GM13976 (cell line): ENCODE data around the gene STX18.
"Not testable (repeated sequence)": the region's sequence is repeated elsewhere in the genome, so short reads cannot be mapped to it uniquely, and the experiment has no call there.

Experiments used
- DNase-seq: peaks from one replicate; pipeline ENCODE4 v3.0.0; 2012; ENCODE audit warnings: low spot score
- in situ Hi-C: fragments of 300-500 bp; cut with MboI; formaldehyde crosslinking; loops from one replicate; pipeline ENCODE4 v1.12.0; 2022; ENCODE audit warnings: low sequenced_read_pairs, mixed read lengths, inconsistent platforms; ENCODE audit not compliant: unreplicated experiment
- TF ChIP-seq, protein P1 (sequence below): IDR thresholded peaks from 2 replicates; pipeline ENCODE4 v1.5.1; 2012; ENCODE audit warnings: borderline replicate concordance, mild to moderate bottlenecking; ENCODE audit not compliant: insufficient read depth; ENCODE audit errors: extremely low read depth, missing control alignments, control extremely low read depth

Gene STX18

GRCh38 chr4:4425119-4425690, 116.6 kb downstream of the STX18 start:
- DNase-seq: no peak
- TF ChIP-seq, protein P1, sequence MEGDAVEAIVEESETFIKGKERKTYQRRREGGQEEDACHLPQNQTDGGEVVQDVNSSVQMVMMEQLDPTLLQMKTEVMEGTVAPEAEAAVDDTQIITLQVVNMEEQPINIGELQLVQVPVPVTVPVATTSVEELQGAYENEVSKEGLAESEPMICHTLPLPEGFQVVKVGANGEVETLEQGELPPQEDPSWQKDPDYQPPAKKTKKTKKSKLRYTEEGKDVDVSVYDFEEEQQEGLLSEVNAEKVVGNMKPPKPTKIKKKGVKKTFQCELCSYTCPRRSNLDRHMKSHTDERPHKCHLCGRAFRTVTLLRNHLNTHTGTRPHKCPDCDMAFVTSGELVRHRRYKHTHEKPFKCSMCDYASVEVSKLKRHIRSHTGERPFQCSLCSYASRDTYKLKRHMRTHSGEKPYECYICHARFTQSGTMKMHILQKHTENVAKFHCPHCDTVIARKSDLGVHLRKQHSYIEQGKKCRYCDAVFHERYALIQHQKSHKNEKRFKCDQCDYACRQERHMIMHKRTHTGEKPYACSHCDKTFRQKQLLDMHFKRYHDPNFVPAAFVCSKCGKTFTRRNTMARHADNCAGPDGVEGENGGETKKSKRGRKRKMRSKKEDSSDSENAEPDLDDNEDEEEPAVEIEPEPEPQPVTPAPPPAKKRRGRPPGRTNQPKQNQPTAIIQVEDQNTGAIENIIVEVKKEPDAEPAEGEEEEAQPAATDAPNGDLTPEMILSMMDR: no peak
- in situ Hi-C loops: no loop called here

DNA sequence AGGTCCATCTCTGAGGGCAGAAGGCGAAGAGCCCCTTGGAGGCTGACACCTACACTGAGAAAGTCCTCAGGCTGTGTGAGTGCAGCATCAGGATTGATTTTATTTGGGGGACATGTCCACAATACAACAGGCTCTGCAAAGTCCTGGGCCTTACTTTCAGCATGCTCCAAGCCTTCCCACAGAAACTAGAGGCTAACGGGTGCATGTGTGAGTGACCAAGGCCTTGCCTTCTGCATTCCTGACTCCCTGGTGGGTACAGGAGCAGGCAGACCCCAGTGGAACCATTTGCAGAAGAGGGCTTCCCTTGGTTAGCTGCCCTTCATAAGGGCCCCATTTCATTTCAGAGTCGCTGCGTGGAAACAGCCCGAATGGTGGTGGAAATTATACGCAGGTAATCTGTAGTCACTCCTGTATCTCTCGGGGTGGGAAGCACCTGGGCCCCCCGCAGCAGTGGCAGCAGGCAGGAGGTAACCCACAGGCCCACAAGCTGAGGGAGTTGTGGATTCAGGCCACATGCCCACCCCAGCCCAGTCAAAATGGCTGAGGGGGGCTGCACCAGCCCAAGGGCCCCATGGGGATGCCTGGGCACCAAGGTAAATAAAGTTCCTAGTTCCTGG, 117.2 kb downstream of the STX18 start:
- TF ChIP-seq, protein P1: no peak
- no peak for DNase-seq
- in situ Hi-C loops: no loop called here

DNA sequence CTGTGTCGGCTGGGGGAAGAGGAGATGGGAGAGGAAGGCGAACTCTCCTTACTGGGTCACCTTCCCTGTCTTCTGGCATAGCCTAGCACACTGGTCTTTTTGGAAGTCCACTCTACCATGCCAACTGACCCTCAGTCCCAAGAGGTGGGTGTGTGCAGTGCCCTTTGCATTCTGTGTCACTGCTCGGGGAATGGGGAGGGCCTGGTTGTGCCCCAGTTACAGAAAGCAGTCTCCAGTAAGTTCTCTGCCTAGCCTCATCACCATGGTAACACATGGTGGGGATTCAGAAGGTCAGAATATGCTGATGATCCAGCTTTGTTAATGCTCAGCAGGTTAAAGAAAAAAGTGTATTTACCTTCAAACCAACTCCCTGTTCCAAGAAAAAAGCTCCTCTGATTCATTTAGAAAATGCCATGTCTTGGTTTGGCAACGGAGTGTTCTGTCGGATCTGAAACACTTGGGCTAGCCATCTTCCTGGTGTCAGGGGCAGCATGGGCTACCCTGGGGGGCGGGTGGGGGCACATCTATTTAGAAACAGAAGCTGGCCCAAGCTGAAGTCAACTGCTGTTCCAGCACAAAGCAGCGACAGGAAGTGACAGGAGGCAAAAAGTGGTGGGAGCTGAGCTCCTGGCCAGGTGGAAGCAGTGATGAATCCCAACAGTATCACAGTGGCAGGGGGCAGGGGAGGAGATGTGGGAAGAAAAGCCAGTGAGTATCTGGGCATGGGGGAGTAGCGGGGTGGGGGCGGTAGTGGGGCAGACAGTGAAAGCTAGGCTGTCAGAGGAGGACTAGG, 117.9 kb downstream of the STX18 start:
- in situ Hi-C loops: no loop called here
- TF ChIP-seq, protein P1: no peak
- DNase-seq: no peak

DNA sequence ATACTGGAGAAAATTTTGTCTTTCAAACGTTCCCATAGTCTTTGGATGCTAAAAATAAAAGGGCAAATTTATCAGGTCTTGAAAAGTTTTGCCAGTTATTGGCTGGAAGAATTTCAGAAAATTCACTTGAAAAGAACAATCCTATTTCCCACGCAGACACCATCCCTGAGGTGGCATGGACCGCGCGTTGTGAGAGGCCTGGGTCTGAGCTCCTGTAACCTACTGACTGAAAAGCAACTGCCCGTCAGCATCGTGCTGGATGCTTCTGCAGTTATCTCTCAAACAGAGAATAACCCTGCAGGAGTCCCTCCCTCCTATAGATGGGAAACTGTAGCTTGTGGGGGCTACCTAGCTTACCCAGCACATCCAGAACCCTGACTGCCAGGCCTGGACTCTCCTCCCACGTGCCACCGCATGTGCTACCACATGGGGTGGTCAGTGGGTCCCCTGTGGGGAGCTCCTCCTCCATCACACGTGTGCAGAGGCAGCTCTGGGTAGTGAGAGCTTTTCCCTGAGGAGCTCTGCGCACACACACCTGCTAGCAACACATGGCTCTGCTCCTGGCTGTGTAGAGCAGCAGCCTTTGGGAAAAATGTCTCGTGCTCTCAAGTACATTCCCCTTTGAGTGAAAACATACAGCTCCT, 118.9 kb downstream of the STX18 start:
- in situ Hi-C loops: no loop called here
- TF ChIP-seq, protein P1: no peak
- no peak for DNase-seq

DNA sequence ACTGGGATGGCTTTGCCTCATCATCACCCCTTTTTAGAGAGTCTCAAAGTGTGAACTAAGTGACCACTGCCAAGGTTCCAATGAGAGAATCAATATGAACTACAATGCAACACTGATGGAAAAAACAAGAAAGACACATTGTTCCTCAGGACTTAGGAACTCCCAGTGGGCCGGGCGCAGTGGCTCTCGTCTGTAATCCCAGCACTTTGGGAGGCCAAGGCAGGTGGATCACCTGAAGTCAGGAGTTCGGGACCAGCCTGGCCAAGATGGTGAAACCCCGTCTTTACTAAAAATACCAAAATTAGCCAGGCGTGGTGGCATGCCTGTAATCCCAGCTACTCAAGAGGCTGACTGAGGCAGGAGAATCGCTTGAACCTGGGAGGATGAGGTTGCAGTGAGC, 119.7 kb downstream of the STX18 start:
- DNase-seq, in situ Hi-C loops: not testable (repeated sequence)

GRCh38 chr4:4421356-4421755, 120.5 kb downstream of the STX18 start:
- in situ Hi-C loops: no loop called here

More at GRCh38 chr4:4421356-4421755, 120.5 kb downstream of the STX18 start:
- no peak for DNase-seq
- TF ChIP-seq, protein P1: no peak
